K562 (cell line): ENCODE results near the gene TRIM26. TPM values are rescaled to one million over a fixed set of nuclear protein-coding genes. Genes with fewer than 3 reads are reported as not detected.
A peak's percentile ranks its signal among the peaks of the same experiment; 100 is the strongest.

Experiments used
- EP400 ChIP-seq: fragments of 450-650 bp; IDR thresholded peaks from 2 replicates; pipeline ENCODE4 v1.6.1; 2017; ENCODE audit warnings: antibody characterized with exemption, mild to moderate bottlenecking, moderate library complexity
- FIP1L1 ChIP-seq: fragments of 200-400 bp; formaldehyde crosslinking; IDR thresholded peaks from 2 replicates; pipeline ENCODE4 v1.6.1; 2018; ENCODE audit warnings: mild to moderate bottlenecking, low read depth, low read length; ENCODE audit not compliant: poor library complexity, severe bottlenecking
- GATAD2A ChIP-seq: fragments of 450-650 bp; IDR thresholded peaks from 2 replicates; pipeline ENCODE4 v1.6.1; 2017
- NFE2 ChIP-seq: IDR thresholded peaks from 2 replicates; pipeline ENCODE4 v1.6.1; 2014; ENCODE audit warnings: antibody characterized with exemption, low read depth
- NR2F6 ChIP-seq: fragments of 450-650 bp; formaldehyde crosslinking; IDR thresholded peaks from 2 replicates; pipeline ENCODE4 v1.4.0; 2020; ENCODE audit warnings: mild to moderate bottlenecking
- SMC3 ChIP-seq: conservative IDR thresholded peaks from 2 replicates; pipeline ENCODE4 v1.6.1; 2011; ENCODE audit warnings: low read depth, low read length, improper control_type of control experiment; ENCODE audit not compliant: insufficient read depth
- TBP ChIP-seq: optimal IDR thresholded peaks from 2 replicates; pipeline ENCODE3; 2011; ENCODE audit warnings: low read depth, low read length, improper control_type of control experiment
- ZNF77 ChIP-seq: fragments of 250-450 bp; sonication (Bioruptor Pico); IDR thresholded peaks from 2 replicates; pipeline ENCODE4 v1.5.0; 2020
- polyA plus RNA-seq, 8 experiments: library from polyadenylated mRNA; depleted of rRNA in 4 of 8; stranded (reverse) in 5 of 8; unstranded in 3 of 8; fragments of >200 nt; fragmentation: Nextera tagmentation in 2 of 8; fragmentation: Illumina TruSeq in 1 of 8; extraction: Ambion mirVana in 2 of 8; extraction: Trizol in 1 of 8; gene quantifications; 2 replicates each; pipeline versions ENCODE4 v1.2.1 to v1.2.3, GENCODE V29; 2011 to 2014; ENCODE audit warnings: inconsistent platforms in 1 of 8, missing spikeins in 1 of 8
- total RNA-seq, 7 experiments: library from RNA; depleted of rRNA in 6 of 7; stranded (reverse); fragments of >200 nt in 6 of 7; fragmentation: Illumina TruSeq in 2 of 7; extraction: Trizol in 2 of 7; gene quantifications; 2 replicates each; pipeline versions ENCODE4 v1.2.1 to v1.2.3, GENCODE V29; 2011 to 2021; ENCODE audit warnings: low replicate concordance in 1 of 7
- TF ChIP-seq, protein P1 (sequence below), 3 experiments: IDR thresholded peaks in 2 of 3; conservative IDR thresholded peaks in 1 of 3; 2 replicates each; pipeline ENCODE4 v1.5.1; 2011 to 2012; ENCODE audit warnings: low read length in 3 of 3, mild to moderate bottlenecking in 3 of 3, control low read depth in 2 of 3, improper control_type of control experiment in 1 of 3, inconsistent platforms in 1 of 3, low read depth in 1 of 3, mixed read lengths in 1 of 3, moderate library complexity in 1 of 3; ENCODE audit not compliant: insufficient read depth in 2 of 3
- TF ChIP-seq, protein P2 (sequence below): sonication (generic); formaldehyde crosslinking; IDR thresholded peaks from 2 replicates; pipeline ENCODE4 v1.8.0; 2022; ENCODE audit warnings: mild to moderate bottlenecking, missing genetic modification reagents

TRIM26 gene
- total and polyA plus RNA-seq, 9 of the 15 experiments (the other 6 are each of a cell fraction or from before 2014, with no cell fraction given) = 0.80 to 5.0 (median 2.8) TPM

DNA sequence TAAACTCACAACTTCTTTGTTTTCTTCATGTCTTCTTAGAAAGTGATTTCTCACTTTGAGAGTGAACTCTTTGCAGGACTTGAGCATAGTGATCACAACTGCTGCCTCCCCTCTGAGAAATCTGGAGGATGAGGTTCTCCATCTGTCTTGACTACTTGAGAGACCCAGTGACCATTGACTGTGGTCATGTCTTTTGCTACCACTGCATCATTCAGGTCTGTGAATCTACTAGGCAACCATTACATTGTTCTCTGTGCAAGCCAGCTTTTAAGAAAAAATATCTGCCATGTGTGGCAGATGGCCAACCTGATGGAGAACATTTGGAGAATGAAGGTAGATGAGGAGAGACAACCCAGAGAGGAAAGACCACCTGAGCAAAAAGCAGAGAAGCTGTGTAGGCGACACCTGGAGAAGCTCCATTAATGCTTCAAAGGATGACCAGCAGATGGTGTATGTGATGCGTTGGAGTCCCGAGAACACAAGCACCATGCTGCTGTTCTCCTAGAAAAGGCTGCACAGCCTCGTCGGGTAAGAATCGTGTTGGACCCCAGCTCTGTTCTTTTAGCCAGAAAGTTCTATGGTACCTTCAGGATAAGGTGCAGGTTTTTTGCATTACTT is 25.1 kb upstream of the TRIM26 start (continued):
- TF ChIP-seq GATAD2A (no peak), EP400 (no peak), NR2F6 (CRISPR knock-in tag) (no peak), SMC3 (peak; percentile 75), ZNF77 (CRISPR knock-in tag) (no peak), FIP1L1 (no peak), TBP (no peak), NFE2 (no peak)
- TF ChIP-seq, protein P1, sequence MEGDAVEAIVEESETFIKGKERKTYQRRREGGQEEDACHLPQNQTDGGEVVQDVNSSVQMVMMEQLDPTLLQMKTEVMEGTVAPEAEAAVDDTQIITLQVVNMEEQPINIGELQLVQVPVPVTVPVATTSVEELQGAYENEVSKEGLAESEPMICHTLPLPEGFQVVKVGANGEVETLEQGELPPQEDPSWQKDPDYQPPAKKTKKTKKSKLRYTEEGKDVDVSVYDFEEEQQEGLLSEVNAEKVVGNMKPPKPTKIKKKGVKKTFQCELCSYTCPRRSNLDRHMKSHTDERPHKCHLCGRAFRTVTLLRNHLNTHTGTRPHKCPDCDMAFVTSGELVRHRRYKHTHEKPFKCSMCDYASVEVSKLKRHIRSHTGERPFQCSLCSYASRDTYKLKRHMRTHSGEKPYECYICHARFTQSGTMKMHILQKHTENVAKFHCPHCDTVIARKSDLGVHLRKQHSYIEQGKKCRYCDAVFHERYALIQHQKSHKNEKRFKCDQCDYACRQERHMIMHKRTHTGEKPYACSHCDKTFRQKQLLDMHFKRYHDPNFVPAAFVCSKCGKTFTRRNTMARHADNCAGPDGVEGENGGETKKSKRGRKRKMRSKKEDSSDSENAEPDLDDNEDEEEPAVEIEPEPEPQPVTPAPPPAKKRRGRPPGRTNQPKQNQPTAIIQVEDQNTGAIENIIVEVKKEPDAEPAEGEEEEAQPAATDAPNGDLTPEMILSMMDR (IDR thresholded peaks at IDR 0.05 in 2 of 3, conservative IDR thresholded peaks at IDR 0.05 in 1 of 3; ENCODE audit: insufficient read depth in 2 of 3, low read depth in 1 of 3, low read length in 3 of 3) = peak; percentile 73 to 82 (median 76)
- TF ChIP-seq, protein P2, sequence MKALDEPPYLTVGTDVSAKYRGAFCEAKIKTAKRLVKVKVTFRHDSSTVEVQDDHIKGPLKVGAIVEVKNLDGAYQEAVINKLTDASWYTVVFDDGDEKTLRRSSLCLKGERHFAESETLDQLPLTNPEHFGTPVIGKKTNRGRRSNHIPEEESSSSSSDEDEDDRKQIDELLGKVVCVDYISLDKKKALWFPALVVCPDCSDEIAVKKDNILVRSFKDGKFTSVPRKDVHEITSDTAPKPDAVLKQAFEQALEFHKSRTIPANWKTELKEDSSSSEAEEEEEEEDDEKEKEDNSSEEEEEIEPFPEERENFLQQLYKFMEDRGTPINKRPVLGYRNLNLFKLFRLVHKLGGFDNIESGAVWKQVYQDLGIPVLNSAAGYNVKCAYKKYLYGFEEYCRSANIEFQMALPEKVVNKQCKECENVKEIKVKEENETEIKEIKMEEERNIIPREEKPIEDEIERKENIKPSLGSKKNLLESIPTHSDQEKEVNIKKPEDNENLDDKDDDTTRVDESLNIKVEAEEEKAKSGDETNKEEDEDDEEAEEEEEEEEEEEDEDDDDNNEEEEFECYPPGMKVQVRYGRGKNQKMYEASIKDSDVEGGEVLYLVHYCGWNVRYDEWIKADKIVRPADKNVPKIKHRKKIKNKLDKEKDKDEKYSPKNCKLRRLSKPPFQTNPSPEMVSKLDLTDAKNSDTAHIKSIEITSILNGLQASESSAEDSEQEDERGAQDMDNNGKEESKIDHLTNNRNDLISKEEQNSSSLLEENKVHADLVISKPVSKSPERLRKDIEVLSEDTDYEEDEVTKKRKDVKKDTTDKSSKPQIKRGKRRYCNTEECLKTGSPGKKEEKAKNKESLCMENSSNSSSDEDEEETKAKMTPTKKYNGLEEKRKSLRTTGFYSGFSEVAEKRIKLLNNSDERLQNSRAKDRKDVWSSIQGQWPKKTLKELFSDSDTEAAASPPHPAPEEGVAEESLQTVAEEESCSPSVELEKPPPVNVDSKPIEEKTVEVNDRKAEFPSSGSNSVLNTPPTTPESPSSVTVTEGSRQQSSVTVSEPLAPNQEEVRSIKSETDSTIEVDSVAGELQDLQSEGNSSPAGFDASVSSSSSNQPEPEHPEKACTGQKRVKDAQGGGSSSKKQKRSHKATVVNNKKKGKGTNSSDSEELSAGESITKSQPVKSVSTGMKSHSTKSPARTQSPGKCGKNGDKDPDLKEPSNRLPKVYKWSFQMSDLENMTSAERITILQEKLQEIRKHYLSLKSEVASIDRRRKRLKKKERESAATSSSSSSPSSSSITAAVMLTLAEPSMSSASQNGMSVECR (CRISPR knock-in tag) = no peak
